Colonic mucosa (tissue), 4 donors: ENCODE data around the gene ENC1. TPM values are rescaled to one million over a fixed set of nuclear protein-coding genes. Genes with fewer than 3 reads are reported as not detected.
A peak's percentile ranks its signal among the peaks of the same experiment; 100 is the strongest.

ENCODE experiments used
- DNase-seq: peaks from one replicate; pipeline ENCODE4 v3.0.0-alpha.2; 2020
- H3K27ac ChIP-seq: fragments of 200-600 bp; one replicate; pipeline ENCODE4 v1.8.0; 2021
- H3K27me3 ChIP-seq: fragments of 200-600 bp; one replicate; pipeline ENCODE4 v1.8.0; 2021
- H3K36me3 ChIP-seq: fragments of 200-600 bp; one replicate; pipeline ENCODE4 v1.8.0; 2021
- H3K4me1 ChIP-seq: fragments of 200-600 bp; one replicate; pipeline ENCODE4 v1.8.0; 2021; ENCODE audit warnings: mild to moderate bottlenecking
- H3K4me3 ChIP-seq: fragments of 200-600 bp; one replicate; pipeline ENCODE4 v1.8.0; 2021
- H3K9ac ChIP-seq, 2 donors: one replicate each; pipeline ENCODE4 v1.7.0; 2013; ENCODE audit warnings: control low read depth in 2 of 2, low read depth in 2 of 2, low read length in 2 of 2
- H3K9me3 ChIP-seq: fragments of 200-600 bp; one replicate; pipeline ENCODE4 v1.8.0; 2021
- intact Hi-C: fragments of 100-400 bp; cut with DNase I; formaldehyde crosslinking; loops from one replicate; pipeline ENCODE4 v1.14.1; 2022
- total RNA-seq, 2 donors: library from RNA; stranded (reverse); fragmentation: NEBNext Ultra II Directional in 1 of 2; extraction: Animal tissue kit (Norgen Biotek cat#: 25700) in 1 of 2; gene quantifications; one replicate each; pipeline ENCODE4 v1.2.1, GENCODE V29; 2021
- TF ChIP-seq, protein P1 (sequence below): fragments of 200-600 bp; IDR thresholded peaks from one replicate; pipeline ENCODE4 v1.8.0; 2022; ENCODE audit warnings: antibody characterized with exemption, mild to moderate bottlenecking
- donor health status: healthy.
- donor health status: DM: no; HTN: no; CAD: no.
- donor health status: DM: no; HTN: no; CAD: no.

The ENC1 gene
- total RNA-seq, 2 donors from 2014 or later, result 18.9 to 26.6 TPM

DNA sequence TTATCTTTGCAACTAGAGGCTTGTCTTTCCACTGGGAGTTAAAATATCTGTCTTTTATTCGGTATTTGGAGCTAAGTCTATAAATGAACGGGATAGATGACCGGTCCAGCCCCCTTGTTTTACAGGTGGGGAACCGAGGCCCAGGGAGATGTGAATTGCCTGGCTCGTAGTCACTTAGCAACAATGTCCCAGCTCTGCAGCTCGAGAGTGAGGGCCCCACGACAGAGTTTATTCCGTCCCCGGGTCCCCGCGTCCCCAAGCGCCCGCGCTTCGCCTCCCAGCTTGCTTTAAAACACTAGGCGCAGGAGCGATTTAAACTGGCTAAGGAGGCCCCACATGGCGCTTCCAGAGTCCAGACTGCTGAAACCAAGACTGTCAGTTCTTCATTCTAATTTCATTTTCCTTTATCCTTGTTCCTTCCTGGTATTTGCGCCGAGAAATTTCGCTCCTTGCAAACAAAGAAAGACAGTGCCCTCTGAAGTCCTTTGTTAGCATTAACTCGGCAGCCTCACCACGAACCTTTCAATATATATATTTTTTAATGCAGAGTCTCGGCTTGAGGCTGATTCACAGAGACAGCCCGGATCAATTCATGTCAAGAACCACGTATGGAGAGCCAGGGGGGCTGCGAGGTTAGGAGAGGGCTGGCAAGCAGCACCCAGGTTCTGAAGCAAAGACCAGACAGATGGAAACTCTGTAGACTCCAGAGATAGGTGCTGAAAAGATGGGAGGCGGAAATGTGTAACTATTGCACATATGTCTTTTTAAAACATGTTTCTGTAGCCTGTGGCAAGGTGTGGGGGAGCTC is 1.4 kb upstream of the ENC1 start:
- peaks cover 9% of the 10 kb centered on the region for H3K4me1 ChIP-seq
- no peaks in the 10 kb centered on the region for H3K27me3 ChIP-seq
- TF ChIP-seq, protein P1, sequence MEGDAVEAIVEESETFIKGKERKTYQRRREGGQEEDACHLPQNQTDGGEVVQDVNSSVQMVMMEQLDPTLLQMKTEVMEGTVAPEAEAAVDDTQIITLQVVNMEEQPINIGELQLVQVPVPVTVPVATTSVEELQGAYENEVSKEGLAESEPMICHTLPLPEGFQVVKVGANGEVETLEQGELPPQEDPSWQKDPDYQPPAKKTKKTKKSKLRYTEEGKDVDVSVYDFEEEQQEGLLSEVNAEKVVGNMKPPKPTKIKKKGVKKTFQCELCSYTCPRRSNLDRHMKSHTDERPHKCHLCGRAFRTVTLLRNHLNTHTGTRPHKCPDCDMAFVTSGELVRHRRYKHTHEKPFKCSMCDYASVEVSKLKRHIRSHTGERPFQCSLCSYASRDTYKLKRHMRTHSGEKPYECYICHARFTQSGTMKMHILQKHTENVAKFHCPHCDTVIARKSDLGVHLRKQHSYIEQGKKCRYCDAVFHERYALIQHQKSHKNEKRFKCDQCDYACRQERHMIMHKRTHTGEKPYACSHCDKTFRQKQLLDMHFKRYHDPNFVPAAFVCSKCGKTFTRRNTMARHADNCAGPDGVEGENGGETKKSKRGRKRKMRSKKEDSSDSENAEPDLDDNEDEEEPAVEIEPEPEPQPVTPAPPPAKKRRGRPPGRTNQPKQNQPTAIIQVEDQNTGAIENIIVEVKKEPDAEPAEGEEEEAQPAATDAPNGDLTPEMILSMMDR, result peak; percentile 62
- DNase-seq, result peak; percentile 67
- peak overlapping the region; percentile 72 for H3K4me3 ChIP-seq
- intact Hi-C loops, result loop anchor here (5.0 to 10.0 kb wide), 2 partner anchors 605 to 657 kb away; no protein-coding TSS in a partner anchor
- H3K27ac ChIP-seq, result peak overlapping the region; percentile 94
- H3K9me3 ChIP-seq, result no peaks in the 10 kb centered on the region
- H3K9ac ChIP-seq, result peak overlapping the region; percentile 51 to 93
- H3K36me3 ChIP-seq, result no peaks in the 10 kb centered on the region

DNA sequence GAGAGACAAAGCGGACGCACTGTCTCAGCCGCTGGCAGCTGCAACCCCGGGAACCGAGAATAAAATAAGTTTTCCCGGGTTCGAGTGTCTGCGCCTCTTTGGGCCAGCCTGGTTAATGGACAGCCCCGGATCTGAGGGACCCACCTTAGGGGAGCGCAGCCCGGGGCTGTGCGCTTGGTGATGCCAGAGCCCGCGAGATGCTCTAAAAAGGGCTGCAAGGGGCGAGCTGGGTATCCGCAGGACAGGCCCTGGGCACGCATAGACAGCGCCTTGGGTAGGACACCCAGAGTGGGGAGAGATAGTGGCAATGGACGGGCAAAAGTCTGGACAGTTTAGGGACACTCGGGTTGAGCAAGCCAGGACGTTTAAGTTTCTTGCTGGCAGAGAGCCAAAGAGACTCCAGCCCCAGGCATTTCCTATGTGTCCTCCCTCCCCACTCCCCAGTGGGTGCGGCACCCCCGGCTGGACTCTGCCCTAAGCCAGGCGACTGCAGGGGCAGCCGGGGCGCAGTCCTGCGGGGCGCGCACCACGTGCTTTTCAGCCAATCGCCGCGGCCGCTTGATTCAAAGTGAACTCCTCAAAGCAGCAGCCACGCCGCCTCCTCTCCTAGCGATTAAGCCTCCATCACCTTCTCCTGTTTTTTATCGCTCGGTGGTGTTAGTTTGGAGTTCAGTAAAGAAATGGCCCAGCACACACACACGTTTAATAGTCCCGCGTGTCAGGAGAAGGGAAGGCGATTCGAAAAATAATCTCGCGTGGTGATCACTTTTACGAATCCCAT is 616 bp upstream of the ENC1 start:
- H3K27me3 ChIP-seq, result no peaks in the 10 kb centered on the region
- H3K4me1 ChIP-seq, result peaks cover 9% of the 10 kb centered on the region
- intact Hi-C loops, result loop anchor here (5.0 to 10.0 kb wide), 2 partner anchors 604 to 656 kb away; no protein-coding TSS in a partner anchor
- TF ChIP-seq, protein P1, result no peak
- peak overlapping the region; percentile 94 for H3K27ac ChIP-seq
- peak overlapping the region; percentile 93 to 96 for H3K9ac ChIP-seq
- peak; percentile 97 for DNase-seq
- H3K9me3 ChIP-seq, result no peaks in the 10 kb centered on the region
- H3K4me3 ChIP-seq, result peak overlapping the region; percentile 72
- H3K36me3 ChIP-seq, result no peaks in the 10 kb centered on the region

GRCh38 chr5:74639807-74640449 is 600 bp downstream of the ENC1 start:
- Histone ChIP-seq H3K27ac (peak overlapping the region; percentile 94), H3K4me1 (peaks cover 9% of the 10 kb centered on the region), H3K4me3 (peak overlapping the region; percentile 72), H3K9me3 (no peaks in the 10 kb centered on the region), H3K9ac (peak overlapping the region; percentile 93 to 96), H3K27me3 (no peaks in the 10 kb centered on the region), H3K36me3 (no peaks in the 10 kb centered on the region)
- intact Hi-C loops, result loop anchor here (5.0 to 10.0 kb wide), 4 partner anchors 53 to 655 kb away; no protein-coding TSS in a partner anchor
- DNase-seq, result peak; percentile 46
- TF ChIP-seq, protein P1, result no peak

GRCh38 chr5:74638970-74639806 is 1.3 kb downstream of the ENC1 start:
- peaks cover 5% of the 10 kb centered on the region for H3K36me3 ChIP-seq
- H3K4me3 ChIP-seq, result peak overlapping the region; percentile 72
- no peaks in the 10 kb centered on the region for H3K27me3 ChIP-seq
- H3K9ac ChIP-seq, result peak overlapping the region; percentile 93 to 96
- TF ChIP-seq, protein P1, result no peak
- intact Hi-C loops, result loop anchor here (5.0 to 10.0 kb wide), 2 partner anchors 52 to 234 kb away; no protein-coding TSS in a partner anchor
- H3K4me1 ChIP-seq, result peaks cover 9% of the 10 kb centered on the region
- peak; percentile 44 for DNase-seq
- no peaks in the 10 kb centered on the region for H3K9me3 ChIP-seq
- peak overlapping the region; percentile 94 for H3K27ac ChIP-seq
